WTC11 (cell line): ENCODE data around the gene PVALEF. TPM values are rescaled to one million over a fixed set of nuclear protein-coding genes. Genes with fewer than 3 reads are reported as not detected.

ENCODE experiments used
- ATAC-seq: fragments of 200-7000 bp; cut with Tn5 transposase; 2 replicates; pipeline ENCODE4 v1.10.0; 2021; ENCODE audit warnings: mild to moderate bottlenecking, moderate library complexity
- CTCF ChIA-PET: fragments of 300-600 bp; sonication (Branson Sonifier 250); formaldehyde crosslinking; loops from one replicate; lab custom pipeline; 2021; ENCODE audit warnings: antibody characterized with exemption; lab: Charles Lee
- POLR2A ChIA-PET: fragments of 350-600 bp; sonication (Branson Sonifier 250); formaldehyde crosslinking; loops from one replicate; lab custom pipeline; 2021; ENCODE audit warnings: antibody characterized with exemption; lab: Charles Lee
- DNase-seq: peaks from one replicate; pipeline ENCODE4 v3.0.0; 2021; ENCODE audit warnings: low spot score
- H3K27ac Mint-ChIP-seq: 2 replicates; pipeline ENCODE4 v1.8.0; 2021; ENCODE audit warnings: mixed read lengths
- H3K27me3 Mint-ChIP-seq: 2 replicates; pipeline ENCODE4 v1.8.0; 2021; ENCODE audit warnings: low read depth, mild to moderate bottlenecking, moderate library complexity, mixed read lengths
- H3K36me3 Mint-ChIP-seq: 2 replicates; pipeline ENCODE4 v1.8.0; 2021; ENCODE audit warnings: mixed read lengths
- H3K4me1 Mint-ChIP-seq: 2 replicates; pipeline ENCODE4 v1.8.0; 2022; ENCODE audit warnings: mixed read lengths
- H3K4me3 Mint-ChIP-seq: 2 replicates; pipeline ENCODE4 v1.8.0; 2021; ENCODE audit warnings: mild to moderate bottlenecking, moderate library complexity, mixed read lengths
- H3K9me3 Mint-ChIP-seq: 2 replicates; pipeline ENCODE4 v1.8.0; 2021; ENCODE audit warnings: mixed read lengths
- ATF2 ChIP-seq: sonication (generic); formaldehyde crosslinking; IDR thresholded peaks from 2 replicates; pipeline ENCODE4 v1.8.1; 2022; ENCODE audit warnings: low read depth, missing genetic modification reagents, borderline replicate concordance
- ATF3 ChIP-seq: sonication (generic); formaldehyde crosslinking; conservative IDR thresholded peaks from 2 replicates; pipeline ENCODE4 v1.8.1; 2022; ENCODE audit warnings: mild to moderate bottlenecking, missing genetic modification reagents
- CDX4 ChIP-seq: fragments of 250-450 bp; sonication (Bioruptor Pico); IDR thresholded peaks from 2 replicates; pipeline ENCODE4 v1.9.0; 2021; ENCODE audit warnings: moderate library complexity, mild to moderate bottlenecking, inconsistent platforms, borderline replicate concordance
- E2F5 ChIP-seq: sonication (generic); formaldehyde crosslinking; IDR thresholded peaks from 2 replicates; pipeline ENCODE4 v1.8.1; 2022; ENCODE audit warnings: mild to moderate bottlenecking, moderate library complexity, missing genetic modification reagents
- EMX1 ChIP-seq: fragments of 250-450 bp; sonication (Bioruptor Pico); IDR thresholded peaks from 2 replicates; pipeline ENCODE4 v1.8.0; 2021; ENCODE audit warnings: mild to moderate bottlenecking
- FOXK1 ChIP-seq: sonication (generic); formaldehyde crosslinking; IDR thresholded peaks from 2 replicates; pipeline ENCODE4 v1.8.0; 2022; ENCODE audit warnings: mild to moderate bottlenecking, moderate library complexity, missing genetic modification reagents
- FOXP1 ChIP-seq: sonication (generic); formaldehyde crosslinking; IDR thresholded peaks from 2 replicates; pipeline ENCODE4 v1.8.0; 2022; ENCODE audit warnings: missing genetic modification reagents, mild to moderate bottlenecking, moderate library complexity, borderline replicate concordance
- GTF2I ChIP-seq: fragments of 250-450 bp; sonication (Bioruptor Pico); conservative IDR thresholded peaks from 2 replicates; pipeline ENCODE4 v1.4.0; 2021; ENCODE audit warnings: mild to moderate bottlenecking
- HMGA2 ChIP-seq: fragments of 250-450 bp; sonication (Bioruptor Pico); IDR thresholded peaks from 2 replicates; pipeline ENCODE4 v1.4.0; 2021; ENCODE audit warnings: mild to moderate bottlenecking, moderate library complexity
- HMGXB4 ChIP-seq: sonication (generic); formaldehyde crosslinking; IDR thresholded peaks from 2 replicates; pipeline ENCODE4 v1.8.1; 2023; ENCODE audit warnings: mild to moderate bottlenecking, moderate library complexity, missing genetic modification reagents
- MXD4 ChIP-seq: fragments of 250-450 bp; sonication (Bioruptor Pico); IDR thresholded peaks from 2 replicates; pipeline ENCODE4 v1.8.0; 2021; ENCODE audit warnings: mild to moderate bottlenecking, moderate library complexity, borderline replicate concordance
- MYBL2 ChIP-seq: sonication (generic); formaldehyde crosslinking; IDR thresholded peaks from 2 replicates; pipeline ENCODE4 v1.8.1; 2023; ENCODE audit warnings: mild to moderate bottlenecking, moderate library complexity, missing genetic modification reagents
- NFATC4 ChIP-seq: fragments of 250-450 bp; sonication (Bioruptor Pico); IDR thresholded peaks from 2 replicates; pipeline ENCODE4 v1.9.0; 2021; ENCODE audit warnings: mild to moderate bottlenecking
- PRRX2 ChIP-seq: fragments of 250-450 bp; sonication (Bioruptor Pico); IDR thresholded peaks from 2 replicates; pipeline ENCODE4 v1.8.0; 2021; ENCODE audit warnings: mild to moderate bottlenecking
- RELA ChIP-seq: sonication (generic); formaldehyde crosslinking; IDR thresholded peaks from 2 replicates; pipeline ENCODE4 v1.8.1; 2022; ENCODE audit warnings: missing genetic modification reagents, mild to moderate bottlenecking, borderline replicate concordance
- ZBTB43 ChIP-seq: sonication (generic); formaldehyde crosslinking; IDR thresholded peaks from 2 replicates; pipeline ENCODE4 v1.8.1; 2023; ENCODE audit warnings: mild to moderate bottlenecking, missing genetic modification reagents
- ZMAT4 ChIP-seq: fragments of 250-450 bp; sonication (Bioruptor Pico); IDR thresholded peaks from 2 replicates; pipeline ENCODE4 v1.9.0; 2021; ENCODE audit warnings: mild to moderate bottlenecking
- ZNF281 ChIP-seq: sonication (generic); formaldehyde crosslinking; IDR thresholded peaks from 2 replicates; pipeline ENCODE4 v1.8.0; 2023; ENCODE audit warnings: mild to moderate bottlenecking, missing genetic modification reagents
- ZNF416 ChIP-seq: fragments of 250-450 bp; sonication (Bioruptor Pico); IDR thresholded peaks from 2 replicates; pipeline ENCODE4 v1.9.0; 2021; ENCODE audit warnings: mild to moderate bottlenecking, inconsistent platforms
- total RNA-seq: library from RNA; stranded (reverse); gene quantifications from 3 replicates; pipeline ENCODE4 v1.2.3, GENCODE V29; 2021

PVALEF gene
- total RNA-seq, 1 experiment from 2014 or later: not detected

GRCh38 chr17:81132197-81132540, 33.1 kb upstream of the PVALEF start:
- no peaks in the 10 kb centered on the region for H3K36me3 Mint-ChIP-seq
- POLR2A ChIA-PET: interaction anchor here (1.0 kb wide), 2 partner anchors 54 to 107 kb away, joined by 3 read pairs; partner anchors contain the start of genes NDUFAF8 and TEPSIN
- H3K27me3 Mint-ChIP-seq: no peaks in the 10 kb centered on the region
- H3K4me3 Mint-ChIP-seq: no peak overlapping the region
- H3K27ac Mint-ChIP-seq: no peak overlapping the region
- CTCF ChIA-PET: interaction anchor here (0.5 to 4.4 kb wide), 5 partner anchors 8 to 287 kb away, joined by 3 to 23 read pairs (median 4); no protein-coding TSS in a partner anchor
- no peak for ATAC-seq
- H3K9me3 Mint-ChIP-seq: no peaks in the 10 kb centered on the region
- no peak for DNase-seq
- no peaks in the 10 kb centered on the region for H3K4me1 Mint-ChIP-seq
- no peak for TF ChIP-seq E2F5 (CRISPR knock-in tag)
- TF ChIP-seq GTF2I: no peak

GRCh38 chr17:81132770-81133723, 32.3 kb upstream of the PVALEF start:
- ATAC-seq (no peak), DNase-seq (no peak)
- ChIA-PET CTCF (interaction anchor here (1.5 to 4.4 kb wide), 5 partner anchors 9 to 97 kb away, joined by 4 to 23 read pairs (median 6); no protein-coding TSS in a partner anchor), POLR2A (interaction anchor here (0.6 to 1.6 kb wide), 3 partner anchors 12 to 54 kb away, joined by 3 to 8 read pairs (median 4); no protein-coding TSS in a partner anchor)
- Mint-ChIP-seq H3K4me3 (no peak overlapping the region), H3K9me3 (peaks cover 7% of the 10 kb centered on the region), H3K36me3 (0 out of 2 replicates have a peak, but pooled peaks cover 6% of the 10 kb centered on the region), H3K4me1 (no peaks in the 10 kb centered on the region), H3K27me3 (no peaks in the 10 kb centered on the region), H3K27ac (no peak overlapping the region)
- TF ChIP-seq MXD4 (CRISPR knock-in tag): no peak
- TF ChIP-seq ZNF416: no peak
- no peak for TF ChIP-seq CDX4 (CRISPR knock-in tag)
- no peak for TF ChIP-seq ZBTB43 (CRISPR knock-in tag)
- no peak for TF ChIP-seq NFATC4 (CRISPR knock-in tag)
- no peak for TF ChIP-seq RELA (CRISPR knock-in tag)
- TF ChIP-seq ZMAT4: no peak
- TF ChIP-seq ATF3 (CRISPR knock-in tag): no peak
- no peak for TF ChIP-seq FOXP1 (CRISPR knock-in tag)
- TF ChIP-seq ZNF281 (CRISPR knock-in tag): no peak
- no peak for TF ChIP-seq HMGXB4 (CRISPR knock-in tag)
- no peak for TF ChIP-seq MYBL2
- no peak for TF ChIP-seq ATF2 (CRISPR knock-in tag)
- TF ChIP-seq HMGA2 (CRISPR knock-in tag): no peak
- no peak for TF ChIP-seq FOXK1 (CRISPR knock-in tag)
- no peak for TF ChIP-seq EMX1 (CRISPR knock-in tag)
- no peak for TF ChIP-seq PRRX2
